SU-DHL-6 (cell line): ENCODE data around the gene ARHGAP22.

Experiments
- H2AFZ ChIP-seq: fragments of 200-600 bp; sonication (generic); 2 replicates; pipeline ENCODE4 v1.6.1; 2014; ENCODE audit warnings: low read depth, mild to moderate bottlenecking, moderate library complexity, mixed read lengths, antibody characterized with exemption, low read length; ENCODE audit not compliant: severe bottlenecking
- H3F3A ChIP-seq: fragments of 200-600 bp; shearing (Covaris generic); 2 replicates; pipeline ENCODE4 v1.6.0; 2016; ENCODE audit warnings: antibody characterized with exemption, mild to moderate bottlenecking; ENCODE audit not compliant: insufficient read depth
- H3K27ac ChIP-seq: fragments of 200-600 bp; sonication (generic); 2 replicates; pipeline ENCODE4 v1.5.1; 2016; ENCODE audit warnings: low read depth, mild to moderate bottlenecking, low read length, moderate library complexity, mixed read lengths
- H3K27me3 ChIP-seq: fragments of 200-600 bp; sonication (generic), shearing (Covaris generic); 2 replicates; pipeline ENCODE4 v1.6.0; 2014; ENCODE audit warnings: mild to moderate bottlenecking, low read length
- H3K36me3 ChIP-seq: fragments of 200-600 bp; sonication (generic); 2 replicates; pipeline ENCODE4 v1.6.1; 2014; ENCODE audit warnings: mild to moderate bottlenecking, low read length, mixed read lengths
- H3K4me2 ChIP-seq: fragments of 300-600, 200-600 bp; shearing (Covaris generic), sonication (generic); 2 replicates; pipeline ENCODE4 v1.6.0; 2014; ENCODE audit warnings: low read length, low read depth, mild to moderate bottlenecking; ENCODE audit not compliant: poor library complexity, severe bottlenecking
- H3K4me3 ChIP-seq: fragments of 200-600 bp; sonication (generic); 2 replicates; pipeline ENCODE4 v1.5.1; 2014; ENCODE audit warnings: antibody characterized with exemption, low read length, mild to moderate bottlenecking, mixed read lengths; ENCODE audit not compliant: insufficient read depth, poor library complexity, severe bottlenecking
- H3K79me2 ChIP-seq: fragments of 200-600 bp; sonication (generic); 2 replicates; pipeline ENCODE4 v1.6.1; 2014; ENCODE audit warnings: mild to moderate bottlenecking, low read length, moderate library complexity; ENCODE audit not compliant: insufficient read depth
- H3K9ac ChIP-seq: fragments of 200-600 bp; sonication (generic); 2 replicates; pipeline ENCODE4 v1.7.0; 2014; ENCODE audit warnings: mild to moderate bottlenecking, low read length
- H3K9me2 ChIP-seq: fragments of 200-600 bp; sonication (generic); replicated peaks from 2 replicates; pipeline ENCODE4 v1.6.1; 2014; ENCODE audit warnings: low read length; ENCODE audit not compliant: insufficient read depth
- H3K9me3 ChIP-seq: fragments of 200-600 bp; sonication (generic); 2 replicates; pipeline ENCODE4 v1.6.1; 2014; ENCODE audit warnings: low read length, mixed read lengths; ENCODE audit not compliant: insufficient read depth
- H4K20me1 ChIP-seq: fragments of 200-600 bp; sonication (generic); 2 replicates; pipeline ENCODE4 v1.6.1; 2014; ENCODE audit warnings: low read depth, mild to moderate bottlenecking, antibody characterized with exemption, low read length, moderate library complexity, mixed read lengths
- CTCF ChIP-seq: fragments of 200-600 bp; sonication (generic); IDR thresholded peaks from one replicate; pipeline ENCODE4 v1.5.1; 2017; ENCODE audit warnings: antibody characterized with exemption, mild to moderate bottlenecking, low read length, moderate library complexity; ENCODE audit not compliant: insufficient read depth, poor library complexity, severe bottlenecking
- EZH2phosphoT487 ChIP-seq: fragments of 200-600 bp; sonication (generic), shearing (Covaris generic); conservative IDR thresholded peaks from 2 replicates; pipeline ENCODE4 v1.6.1; 2018; ENCODE audit warnings: mild to moderate bottlenecking, antibody characterized with exemption, low read length, moderate library complexity, mixed read lengths

The ARHGAP22 gene

GRCh38 chr10:48444861-48445841, 159.7 kb downstream of the ARHGAP22 start:
- Histone ChIP-seq H3K9me3 (no peaks in the 10 kb centered on the region), H3K4me3 (no peak overlapping the region), H3K9ac (no peak overlapping the region), H3F3A (no peaks in the 10 kb centered on the region), H4K20me1 (no peaks in the 10 kb centered on the region), H3K27me3 (no peaks in the 10 kb centered on the region), H3K27ac (no peak overlapping the region), H3K79me2 (no peaks in the 10 kb centered on the region), H3K9me2 (no peaks in the 10 kb centered on the region), H2AFZ (no peak overlapping the region), H3K36me3 (no peaks in the 10 kb centered on the region), H3K4me2 (no peak overlapping the region)
- TF ChIP-seq CTCF (no peak), EZH2phosphoT487 (no peak)

GRCh38 chr10:48444266-48444665, 160.6 kb downstream of the ARHGAP22 start:
- Histone ChIP-seq H3K4me2 (no peak overlapping the region), H3K9ac (no peak overlapping the region), H3K9me3 (no peaks in the 10 kb centered on the region), H3K4me3 (no peak overlapping the region), H4K20me1 (no peaks in the 10 kb centered on the region), H3K36me3 (no peaks in the 10 kb centered on the region), H2AFZ (no peak overlapping the region), H3F3A (no peaks in the 10 kb centered on the region), H3K27me3 (no peaks in the 10 kb centered on the region), H3K27ac (no peak overlapping the region), H3K79me2 (no peaks in the 10 kb centered on the region), H3K9me2 (no peaks in the 10 kb centered on the region)
- TF ChIP-seq CTCF, result no peak
- TF ChIP-seq EZH2phosphoT487, result no peak

- Histone ChIP-seq H2AFZ (no peak overlapping the region), H3K9me3 (no peaks in the 10 kb centered on the region), H3K9me2 (no peaks in the 10 kb centered on the region), H3K27ac (no peak overlapping the region), H3K79me2 (no peaks in the 10 kb centered on the region), H3K4me3 (no peak overlapping the region), H3K36me3 (no peaks in the 10 kb centered on the region), H3K9ac (no peak overlapping the region), H4K20me1 (no peaks in the 10 kb centered on the region), H3K27me3 (no peaks in the 10 kb centered on the region), H3F3A (no peaks in the 10 kb centered on the region), H3K4me2 (no peak overlapping the region)
- TF ChIP-seq EZH2phosphoT487, result no peak
- TF ChIP-seq CTCF, result no peak
These were observed 162.1 kb downstream of the ARHGAP22 start for GRCh38 chr10:48442809-48443177.
